Mesendoderm (in vitro differentiated cells): Measurements from ENCODE around the gene SYT1.

Source experiments
- DNase-seq: peaks from one replicate; pipeline ENCODE4 v3.0.0; 2013
- H2AK5ac ChIP-seq: 2 replicates; pipeline ENCODE4 v1.6.1; 2013; ENCODE audit warnings: low read length, inconsistent platforms
- H2BK120ac ChIP-seq: 2 replicates; pipeline ENCODE4 v1.6.1; 2013; ENCODE audit warnings: low read depth, mild to moderate bottlenecking, low read length, moderate library complexity, mixed read lengths
- H2BK15ac ChIP-seq: replicated peaks from 2 replicates; pipeline ENCODE4 v1.6.1; 2013; ENCODE audit warnings: low read depth, mild to moderate bottlenecking, moderate library complexity
- H2BK5ac ChIP-seq: 2 replicates; pipeline ENCODE4 v1.6.1; 2013; ENCODE audit warnings: low read length, inconsistent platforms
- H3K18ac ChIP-seq: 2 replicates; pipeline ENCODE4 v1.6.1; 2013; ENCODE audit warnings: mild to moderate bottlenecking, low read length, mixed read lengths
- H3K23ac ChIP-seq: one replicate; pipeline ENCODE4 v1.6.1; 2013; ENCODE audit warnings: low read length
- H3K27ac ChIP-seq: 2 replicates; pipeline ENCODE4 v1.5.1; 2013; ENCODE audit warnings: low read depth, mild to moderate bottlenecking, inconsistent platforms, low read length, moderate library complexity
- H3K27me3 ChIP-seq: 2 replicates; pipeline ENCODE4 v1.6.1; 2013; ENCODE audit warnings: low read length, control low read depth, mild to moderate bottlenecking, inconsistent platforms; ENCODE audit not compliant: insufficient read depth, poor library complexity
- H3K36me3 ChIP-seq: 2 replicates; pipeline ENCODE4 v1.6.1; 2013; ENCODE audit warnings: low read length, inconsistent platforms; ENCODE audit not compliant: control insufficient read depth, insufficient read depth
- H3K4ac ChIP-seq: one replicate; pipeline ENCODE4 v1.6.1; 2013; ENCODE audit warnings: low read depth, mild to moderate bottlenecking, low read length, moderate library complexity
- H3K4me1 ChIP-seq: 2 replicates; pipeline ENCODE4 v1.6.1; 2013; ENCODE audit warnings: low read depth, low read length, inconsistent platforms; ENCODE audit not compliant: control insufficient read depth
- H3K4me2 ChIP-seq: 2 replicates; pipeline ENCODE4 v1.6.1; 2013; ENCODE audit warnings: low read length
- H3K4me3 ChIP-seq: 2 replicates; pipeline ENCODE4 v1.5.1; 2013; ENCODE audit warnings: mild to moderate bottlenecking, low read length
- H3K56ac ChIP-seq: one replicate; pipeline ENCODE4 v1.6.1; 2013; ENCODE audit warnings: low read length
- H3K79me1 ChIP-seq: 2 replicates; pipeline ENCODE4 v1.6.1; 2013; ENCODE audit warnings: low read length, inconsistent platforms
- H3K79me2 ChIP-seq: 2 replicates; pipeline ENCODE4 v1.6.1; 2013; ENCODE audit warnings: mild to moderate bottlenecking, low read length; ENCODE audit not compliant: control insufficient read depth, insufficient read depth
- H3K9ac ChIP-seq: 2 replicates; pipeline ENCODE4 v1.6.1; 2013; ENCODE audit warnings: low read length, inconsistent platforms
- H4K5ac ChIP-seq: one replicate; pipeline ENCODE4 v1.6.1; 2013; ENCODE audit warnings: low read length
- H4K8ac ChIP-seq: one replicate; pipeline ENCODE4 v1.6.1; 2013; ENCODE audit warnings: low read depth, mild to moderate bottlenecking, control low read depth, low read length, moderate library complexity
- WGBS: extraction: QIAGEN DNeasy Blood & Tissue Kit; methylation state at CpG from one replicate; pipeline ENCODE4 v1.1.7; 2013; ENCODE audit warnings: low lambda C conversion rate, missing lambda C conversion rate; ENCODE audit not compliant: insufficient coverage; ENCODE audit errors: extremely low coverage; 5-methylcytosine and 5-hydroxymethylcytosine counted together

Gene SYT1

DNA sequence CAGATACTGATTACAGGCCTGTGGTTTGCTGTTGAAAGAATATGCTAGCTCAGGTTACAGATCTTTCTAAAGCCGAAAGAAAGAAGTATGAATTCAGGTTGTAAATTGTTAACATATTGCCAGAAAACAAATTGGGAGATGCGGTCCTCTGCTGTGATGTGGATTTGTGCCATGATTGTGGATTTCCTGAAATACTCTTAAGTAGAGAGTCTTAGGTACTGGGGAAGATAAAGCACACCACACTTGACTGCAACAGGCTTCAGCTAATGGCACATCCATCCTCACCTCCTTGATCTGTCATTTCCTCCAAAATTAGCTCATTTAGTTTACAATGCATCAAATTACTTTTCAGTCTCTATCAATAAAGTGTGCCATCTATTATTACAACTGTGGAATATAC, 279.2 kb downstream of the SYT1 start:
- no peak overlapping the region for H3K27ac ChIP-seq
- WGBS, result no CpG with 5 or more reads among the region's 2 CpGs
- H3K4ac ChIP-seq, result no peak overlapping the region
- no peaks in the 10 kb centered on the region for H3K79me1 ChIP-seq
- no peak overlapping the region for H3K4me2 ChIP-seq
- H4K5ac ChIP-seq, result no peak overlapping the region
- no peak overlapping the region for H2BK5ac ChIP-seq
- H4K8ac ChIP-seq, result no peak overlapping the region
- no peak overlapping the region for H3K56ac ChIP-seq
- no peaks in the 10 kb centered on the region for H3K4me1 ChIP-seq
- no peaks in the 10 kb centered on the region for H3K79me2 ChIP-seq
- no peaks in the 10 kb centered on the region for H3K36me3 ChIP-seq
- H3K9ac ChIP-seq, result no peak overlapping the region
- no peak overlapping the region for H2BK120ac ChIP-seq
- DNase-seq, result no peak
- H3K23ac ChIP-seq, result no peak overlapping the region
- H3K27me3 ChIP-seq, result no peaks in the 10 kb centered on the region
- no peak overlapping the region for H2BK15ac ChIP-seq
- H2AK5ac ChIP-seq, result no peak overlapping the region
- H3K18ac ChIP-seq, result no peak overlapping the region
- H3K4me3 ChIP-seq, result no peak overlapping the region

DNA sequence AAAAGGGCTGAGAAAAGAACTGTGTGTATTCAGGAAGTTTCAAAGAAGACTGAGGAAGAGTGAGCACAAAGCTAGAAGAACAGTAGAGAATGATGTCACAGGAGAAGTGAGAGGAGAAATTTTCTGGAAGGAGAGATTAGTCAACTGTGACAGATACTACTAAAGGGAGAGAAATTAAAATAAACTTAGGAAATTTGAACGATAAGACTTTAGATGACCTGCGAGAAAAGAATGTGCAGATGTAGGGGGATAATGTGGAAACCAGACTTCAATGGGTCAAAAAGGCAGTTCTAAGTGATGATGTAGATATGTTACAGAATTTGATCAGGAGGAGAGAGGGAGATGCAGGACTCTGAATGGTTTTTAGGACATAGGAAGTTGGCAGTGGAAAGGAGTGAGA, 287.4 kb downstream of the SYT1 start:
- H4K8ac ChIP-seq, result no peak overlapping the region
- no peaks in the 10 kb centered on the region for H3K79me2 ChIP-seq
- H3K23ac ChIP-seq, result no peak overlapping the region
- no peak overlapping the region for H2AK5ac ChIP-seq
- no peak overlapping the region for H3K27ac ChIP-seq
- H3K4me1 ChIP-seq, result peaks cover 3% of the 10 kb centered on the region
- H3K4ac ChIP-seq, result no peak overlapping the region
- no peak overlapping the region for H4K5ac ChIP-seq
- no peak overlapping the region for H3K56ac ChIP-seq
- H2BK15ac ChIP-seq, result no peak overlapping the region
- no peak overlapping the region for H3K18ac ChIP-seq
- H3K4me3 ChIP-seq, result no peak overlapping the region
- no peaks in the 10 kb centered on the region for H3K36me3 ChIP-seq
- H3K79me1 ChIP-seq, result no peaks in the 10 kb centered on the region
- H2BK5ac ChIP-seq, result no peak overlapping the region
- no peak overlapping the region for H3K9ac ChIP-seq
- H2BK120ac ChIP-seq, result no peak overlapping the region
- DNase-seq, result no peak
- no CpG with 5 or more reads among the region's 2 CpGs for WGBS
- H3K4me2 ChIP-seq, result no peak overlapping the region
- no peaks in the 10 kb centered on the region for H3K27me3 ChIP-seq

DNA sequence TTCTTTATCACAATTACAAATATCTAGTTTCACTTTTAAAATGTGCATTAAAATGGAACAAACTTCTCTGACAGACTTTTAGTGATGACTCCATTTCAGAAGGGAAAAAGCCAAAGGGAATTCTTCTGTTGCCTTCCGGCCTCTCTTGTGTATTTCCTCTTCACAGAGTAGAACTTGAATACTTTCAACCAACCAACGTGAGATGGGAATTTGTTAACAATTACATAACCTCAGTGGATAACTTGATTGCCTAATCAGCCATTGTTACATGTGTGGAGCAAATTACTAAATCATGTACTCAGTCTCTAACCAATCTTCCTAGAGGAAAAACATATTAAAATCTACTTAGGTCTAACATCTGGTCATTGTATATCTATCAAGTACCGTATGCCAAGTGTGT, 291.1 kb downstream of the SYT1 start:
- no peak overlapping the region for H3K4ac ChIP-seq
- H4K8ac ChIP-seq, result no peak overlapping the region
- no peaks in the 10 kb centered on the region for H3K79me1 ChIP-seq
- no peak overlapping the region for H3K4me3 ChIP-seq
- no peak overlapping the region for H3K18ac ChIP-seq
- H3K9ac ChIP-seq, result no peak overlapping the region
- H4K5ac ChIP-seq, result no peak overlapping the region
- no peak overlapping the region for H2BK15ac ChIP-seq
- no peaks in the 10 kb centered on the region for H3K79me2 ChIP-seq
- no peak overlapping the region for H2BK120ac ChIP-seq
- no peaks in the 10 kb centered on the region for H3K36me3 ChIP-seq
- no peak for DNase-seq
- no peaks in the 10 kb centered on the region for H3K27me3 ChIP-seq
- H2BK5ac ChIP-seq, result no peak overlapping the region
- H3K56ac ChIP-seq, result no peak overlapping the region
- H3K4me1 ChIP-seq, result peaks cover 3% of the 10 kb centered on the region
- no peak overlapping the region for H3K27ac ChIP-seq
- WGBS, result no CpG with 5 or more reads among the region's 3 CpGs
- H3K23ac ChIP-seq, result no peak overlapping the region
- H2AK5ac ChIP-seq, result no peak overlapping the region
- no peak overlapping the region for H3K4me2 ChIP-seq

- H3K27me3 ChIP-seq, result no peaks in the 10 kb centered on the region
- no peak overlapping the region for H3K4me2 ChIP-seq
- no CpG with 5 or more reads among the region's 6 CpGs for WGBS
- no peak overlapping the region for H3K9ac ChIP-seq
- H3K4me3 ChIP-seq, result no peak overlapping the region
- no peak overlapping the region for H2BK120ac ChIP-seq
- DNase-seq, result no peak
- H3K79me2 ChIP-seq, result no peaks in the 10 kb centered on the region
- no peak overlapping the region for H4K8ac ChIP-seq
- H2BK5ac ChIP-seq, result no peak overlapping the region
- H3K4ac ChIP-seq, result no peak overlapping the region
- H2BK15ac ChIP-seq, result no peak overlapping the region
- H3K18ac ChIP-seq, result no peak overlapping the region
- H3K36me3 ChIP-seq, result no peaks in the 10 kb centered on the region
- no peak overlapping the region for H3K23ac ChIP-seq
- no peak overlapping the region for H4K5ac ChIP-seq
- H3K79me1 ChIP-seq, result no peaks in the 10 kb centered on the region
- H3K27ac ChIP-seq, result no peak overlapping the region
- H2AK5ac ChIP-seq, result no peak overlapping the region
- peaks cover 3% of the 10 kb centered on the region for H3K4me1 ChIP-seq
- no peak overlapping the region for H3K56ac ChIP-seq
Observed at GRCh38 chr12:79156846-79157463, 292.4 kb downstream of the SYT1 start.

GRCh38 chr12:79161249-79161934, 296.8 kb downstream of the SYT1 start:
- no peak overlapping the region for H2AK5ac ChIP-seq
- no peak overlapping the region for H2BK15ac ChIP-seq
- H3K56ac ChIP-seq, result no peak overlapping the region
- no CpG with 5 or more reads among the region's 1 CpG for WGBS
- no peak overlapping the region for H3K4me2 ChIP-seq
- no peak overlapping the region for H2BK120ac ChIP-seq
- no peak overlapping the region for H3K18ac ChIP-seq
- H3K79me2 ChIP-seq, result no peaks in the 10 kb centered on the region
- no peaks in the 10 kb centered on the region for H3K4me1 ChIP-seq
- H4K5ac ChIP-seq, result no peak overlapping the region
- no peak overlapping the region for H2BK5ac ChIP-seq
- no peak for DNase-seq
- H3K9ac ChIP-seq, result no peak overlapping the region
- H3K79me1 ChIP-seq, result no peaks in the 10 kb centered on the region
- H3K27me3 ChIP-seq, result no peaks in the 10 kb centered on the region
- no peaks in the 10 kb centered on the region for H3K36me3 ChIP-seq
- H3K4ac ChIP-seq, result no peak overlapping the region
- H3K4me3 ChIP-seq, result no peak overlapping the region
- no peak overlapping the region for H3K27ac ChIP-seq
- no peak overlapping the region for H3K23ac ChIP-seq
- no peak overlapping the region for H4K8ac ChIP-seq
